ENCODE data around the gene IMPG2. TPM values are rescaled to one million over a fixed set of nuclear protein-coding genes. Genes with fewer than 3 reads are reported as not detected.

The IMPG2 gene
- total and polyA plus RNA-seq, 2 experiments from 2014 or later, result 0.11 TPM; not detected in 1

GRCh38 chr3:101224739-101225138 is 95.6 kb downstream of the IMPG2 start:
- Histone ChIP-seq H2AFZ (no peak overlapping the region), H3K27ac (no peak overlapping the region), H3K9me2 (ENCODE audit: insufficient read depth) (no peaks in the 10 kb centered on the region), H3K79me2 (ENCODE audit: insufficient read depth) (no peaks in the 10 kb centered on the region), H3K4me1 (ENCODE audit: insufficient read depth) (no peaks in the 10 kb centered on the region), H4K20me1 (ENCODE audit: insufficient read depth) (no peaks in the 10 kb centered on the region), H3K9ac (no peak overlapping the region), H3K4me3 (no peak overlapping the region), H3K36me3 (ENCODE audit: low read depth) (no peaks in the 10 kb centered on the region), H3K9me3 (ENCODE audit: low read depth) (no peaks in the 10 kb centered on the region), H3K27me3 (replicated peaks; ENCODE audit: insufficient read depth) (no peaks in the 10 kb centered on the region), H3F3A (ENCODE audit: insufficient read depth) (no peaks in the 10 kb centered on the region), H3K4me2 (ENCODE audit: unreplicated experiment) (no peak overlapping the region)
- 74 to 80% methylated on average over 4 of the region's 4 CpGs for WGBS, 2 experiments (ENCODE audit: low coverage in 1 of 2, low lambda C conversion rate in 2 of 2, missing lambda C conversion rate in 2 of 2)
- in situ Hi-C loops (cut with MboI), result no loop called here
- TF ChIP-seq EZH2phosphoT487 (IDR thresholded peaks at IDR 0.05; ENCODE audit: insufficient read depth, low read depth), result no peak
- TF ChIP-seq EZH2 (IDR thresholded peaks at IDR 0.05; ENCODE audit: insufficient read depth, poor library complexity, severe bottlenecking), result no peak
- no peak for DNase-seq

- WGBS, 2 experiments (ENCODE audit: low coverage in 1 of 2, low lambda C conversion rate in 2 of 2, missing lambda C conversion rate in 2 of 2), result 36 to 42% methylated on average over 3 of the region's 3 CpGs
- Histone ChIP-seq H2AFZ (no peak overlapping the region), H3K9me3 (ENCODE audit: low read depth) (no peaks in the 10 kb centered on the region), H3F3A (ENCODE audit: insufficient read depth) (no peaks in the 10 kb centered on the region), H3K27me3 (replicated peaks; ENCODE audit: insufficient read depth) (no peaks in the 10 kb centered on the region), H3K9me2 (ENCODE audit: insufficient read depth) (no peaks in the 10 kb centered on the region), H3K4me2 (ENCODE audit: unreplicated experiment) (no peak overlapping the region), H3K79me2 (ENCODE audit: insufficient read depth) (no peaks in the 10 kb centered on the region), H4K20me1 (ENCODE audit: insufficient read depth) (no peaks in the 10 kb centered on the region), H3K27ac (no peak overlapping the region), H3K4me3 (no peak overlapping the region), H3K9ac (no peak overlapping the region), H3K4me1 (ENCODE audit: insufficient read depth) (no peaks in the 10 kb centered on the region), H3K36me3 (ENCODE audit: low read depth) (no peaks in the 10 kb centered on the region)
- DNase-seq, result peak; percentile 42
- in situ Hi-C loops (cut with MboI), result no loop called here
- no peak for TF ChIP-seq EZH2phosphoT487 (IDR thresholded peaks at IDR 0.05; ENCODE audit: insufficient read depth, low read depth)
- TF ChIP-seq EZH2 (IDR thresholded peaks at IDR 0.05; ENCODE audit: insufficient read depth, poor library complexity, severe bottlenecking), result no peak
These were observed 97.4 kb downstream of the IMPG2 start for GRCh38 chr3:101223016-101223415.

GRCh38 chr3:101219842-101220560 is 100.4 kb downstream of the IMPG2 start:
- no peaks in the 10 kb centered on the region for H4K20me1 ChIP-seq (ENCODE audit: insufficient read depth)
- no peaks in the 10 kb centered on the region for H3K36me3 ChIP-seq (ENCODE audit: low read depth)
- no peak overlapping the region for H3K4me3 ChIP-seq
- no peak overlapping the region for H3K4me2 ChIP-seq (ENCODE audit: unreplicated experiment)
- H3K9me3 ChIP-seq (ENCODE audit: low read depth), result no peaks in the 10 kb centered on the region
- no peaks in the 10 kb centered on the region for H3K4me1 ChIP-seq (ENCODE audit: insufficient read depth)
- H3K79me2 ChIP-seq (ENCODE audit: insufficient read depth), result no peaks in the 10 kb centered on the region
- H3K9ac ChIP-seq, result no peak overlapping the region
- in situ Hi-C loops (cut with MboI), result no loop called here
- TF ChIP-seq EZH2phosphoT487 (IDR thresholded peaks at IDR 0.05; ENCODE audit: insufficient read depth, low read depth), result no peak
- no peak for TF ChIP-seq EZH2 (IDR thresholded peaks at IDR 0.05; ENCODE audit: insufficient read depth, poor library complexity, severe bottlenecking)
- H3K27ac ChIP-seq, result no peak overlapping the region
- no peaks in the 10 kb centered on the region for H3K27me3 ChIP-seq (replicated peaks; ENCODE audit: insufficient read depth)
- H2AFZ ChIP-seq, result no peak overlapping the region
- H3F3A ChIP-seq (ENCODE audit: insufficient read depth), result no peaks in the 10 kb centered on the region
- 71 to 76% methylated on average over 4 of the region's 4 CpGs for WGBS, 2 experiments (ENCODE audit: low coverage in 1 of 2, low lambda C conversion rate in 2 of 2, missing lambda C conversion rate in 2 of 2)
- H3K9me2 ChIP-seq (ENCODE audit: insufficient read depth), result no peaks in the 10 kb centered on the region
- no peak for DNase-seq

- H4K20me1 ChIP-seq (ENCODE audit: insufficient read depth), result no peaks in the 10 kb centered on the region
- no peaks in the 10 kb centered on the region for H3K9me2 ChIP-seq (ENCODE audit: insufficient read depth)
- WGBS, 2 experiments (ENCODE audit: low coverage in 1 of 2, low lambda C conversion rate in 2 of 2, missing lambda C conversion rate in 2 of 2), result 10 to 18% methylated on average over 3 of the region's 3 CpGs
- no peaks in the 10 kb centered on the region for H3K4me1 ChIP-seq (ENCODE audit: insufficient read depth)
- in situ Hi-C loops (cut with MboI), result no loop called here
- no peak for DNase-seq
- TF ChIP-seq EZH2 (IDR thresholded peaks at IDR 0.05; ENCODE audit: insufficient read depth, poor library complexity, severe bottlenecking) (no peak), EZH2phosphoT487 (IDR thresholded peaks at IDR 0.05; ENCODE audit: insufficient read depth, low read depth) (no peak)
- no peak overlapping the region for H3K4me3 ChIP-seq
- no peaks in the 10 kb centered on the region for H3F3A ChIP-seq (ENCODE audit: insufficient read depth)
- no peak overlapping the region for H3K4me2 ChIP-seq (ENCODE audit: unreplicated experiment)
- no peak overlapping the region for H3K9ac ChIP-seq
- H3K79me2 ChIP-seq (ENCODE audit: insufficient read depth), result no peaks in the 10 kb centered on the region
- H3K27me3 ChIP-seq (replicated peaks; ENCODE audit: insufficient read depth), result no peaks in the 10 kb centered on the region
- H3K9me3 ChIP-seq (ENCODE audit: low read depth), result no peaks in the 10 kb centered on the region
- no peak overlapping the region for H3K27ac ChIP-seq
- no peak overlapping the region for H2AFZ ChIP-seq
- H3K36me3 ChIP-seq (ENCODE audit: low read depth), result no peaks in the 10 kb centered on the region
These were observed 102.7 kb downstream of the IMPG2 start for GRCh38 chr3:101217472-101218245.

All from GM23248 (cell line).